Hepatic stellate cell (primary cell): Measurements from ENCODE around the gene CBX4.
A peak's percentile ranks its signal among the peaks of the same experiment; 100 is the strongest.
"Not testable (repeated sequence)": the region's sequence is repeated elsewhere in the genome, so short reads cannot be mapped to it uniquely, and the experiment has no call there.

Experiments
- DNase-seq: peaks from one replicate; pipeline ENCODE4 v3.0.0; 2011; ENCODE audit warnings: low spot score

CBX4 gene

DNA sequence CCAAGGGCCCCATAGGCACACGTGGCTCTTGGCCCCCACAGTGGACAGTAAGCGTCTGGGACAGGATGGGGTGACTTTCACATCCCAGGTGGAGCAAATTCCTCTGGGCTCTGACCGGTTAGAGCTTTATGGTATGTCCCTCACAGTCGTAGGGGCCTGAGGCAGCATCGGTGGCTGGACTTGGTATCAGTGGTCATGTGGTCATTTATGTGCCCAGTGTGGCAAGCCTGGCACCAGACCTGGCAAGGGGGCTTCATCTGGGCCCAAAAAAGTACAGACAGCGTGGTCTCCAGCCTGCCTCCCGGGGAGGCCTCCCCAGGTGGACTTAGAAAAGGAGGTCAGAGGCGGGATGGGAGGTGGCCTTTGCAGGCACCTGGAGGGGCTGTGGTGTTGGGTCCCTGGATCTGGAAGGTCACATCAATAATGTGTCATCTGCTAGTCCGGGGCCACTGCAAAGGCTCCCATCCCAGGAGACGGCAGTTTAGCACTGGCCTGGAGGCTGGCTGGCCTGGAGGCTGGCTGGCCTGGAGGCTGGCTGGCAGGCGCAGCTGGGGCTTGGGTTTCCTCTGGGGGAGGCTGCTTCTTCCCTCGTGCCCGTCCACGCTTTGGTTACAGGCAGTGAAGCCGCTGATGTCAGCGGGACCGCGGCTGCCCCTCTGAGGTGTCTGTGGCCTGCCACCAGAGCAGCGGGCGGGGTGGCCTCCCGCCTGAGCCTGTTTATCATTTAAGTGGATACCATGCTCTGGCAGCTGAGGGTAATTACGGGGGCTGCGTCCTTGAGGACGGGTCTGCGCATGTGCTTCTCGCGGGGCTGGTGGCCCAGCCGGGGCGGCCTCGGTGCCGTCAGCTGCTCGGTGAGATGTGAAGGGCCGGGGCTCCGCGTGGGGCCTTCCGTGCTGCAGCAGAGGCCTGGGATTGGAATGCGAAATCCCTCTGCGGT is 20.7 kb upstream of the CBX4 start:
- DNase-seq, result no peak

DNA sequence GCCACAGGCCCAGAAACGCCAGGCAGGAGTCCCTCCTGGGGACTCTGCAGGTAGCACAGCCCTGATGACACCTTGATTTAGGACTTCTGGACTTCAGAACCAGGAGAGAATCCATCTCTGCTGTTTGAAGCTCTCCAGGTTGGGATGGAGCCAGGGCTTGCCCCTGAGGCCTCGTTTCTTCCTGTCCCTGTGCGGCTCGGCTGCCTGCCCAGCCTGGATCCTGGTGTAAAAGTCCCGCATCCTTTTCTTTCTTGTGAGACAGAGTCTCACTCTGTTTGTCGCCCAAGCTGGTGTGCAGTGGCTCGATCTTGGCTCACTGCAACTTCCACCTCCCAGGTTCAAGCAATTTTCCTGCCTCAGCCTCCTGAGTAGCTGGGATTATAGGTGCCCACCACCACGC is 17.9 kb upstream of the CBX4 start:
- DNase-seq, result no peak

DNA sequence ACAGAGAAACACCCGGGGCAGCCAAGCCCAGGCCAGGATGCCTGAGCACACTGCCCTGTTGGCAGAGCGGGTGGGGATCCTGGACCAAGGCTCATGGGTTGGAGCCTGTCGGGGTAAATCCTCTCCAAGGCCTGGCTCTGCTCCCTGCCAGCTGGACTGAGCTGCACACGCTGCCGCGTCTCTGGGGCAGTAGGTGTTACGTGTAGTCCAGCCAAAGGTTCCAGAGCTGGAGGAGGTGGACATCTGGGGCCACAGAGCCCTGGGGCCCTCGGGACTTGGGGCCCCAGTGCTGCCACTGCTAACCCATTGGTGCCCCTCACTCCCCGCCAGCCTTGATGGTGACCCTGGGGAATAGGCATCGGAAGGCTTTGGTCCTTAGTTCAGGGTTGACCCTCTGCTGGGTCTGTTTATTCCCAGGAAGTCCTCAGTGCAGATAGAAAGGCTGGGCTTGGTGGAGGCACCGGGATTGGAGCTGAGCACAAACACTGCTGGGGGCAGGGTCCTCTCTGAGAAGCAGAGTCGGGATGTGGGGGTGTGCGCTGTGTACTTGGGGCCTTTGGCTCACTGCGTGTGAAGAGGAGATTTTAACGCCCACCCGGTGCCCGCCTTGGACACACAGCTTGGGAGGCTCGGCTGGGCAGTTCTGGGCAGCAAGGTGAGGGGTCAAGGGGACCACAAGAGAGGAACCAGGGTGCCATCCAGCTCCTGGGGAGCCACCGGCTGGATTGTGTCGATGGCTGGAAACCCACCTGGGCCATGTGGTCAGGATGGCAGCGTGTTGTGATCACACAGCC is 16.3 kb upstream of the CBX4 start:
- no peak for DNase-seq

DNA sequence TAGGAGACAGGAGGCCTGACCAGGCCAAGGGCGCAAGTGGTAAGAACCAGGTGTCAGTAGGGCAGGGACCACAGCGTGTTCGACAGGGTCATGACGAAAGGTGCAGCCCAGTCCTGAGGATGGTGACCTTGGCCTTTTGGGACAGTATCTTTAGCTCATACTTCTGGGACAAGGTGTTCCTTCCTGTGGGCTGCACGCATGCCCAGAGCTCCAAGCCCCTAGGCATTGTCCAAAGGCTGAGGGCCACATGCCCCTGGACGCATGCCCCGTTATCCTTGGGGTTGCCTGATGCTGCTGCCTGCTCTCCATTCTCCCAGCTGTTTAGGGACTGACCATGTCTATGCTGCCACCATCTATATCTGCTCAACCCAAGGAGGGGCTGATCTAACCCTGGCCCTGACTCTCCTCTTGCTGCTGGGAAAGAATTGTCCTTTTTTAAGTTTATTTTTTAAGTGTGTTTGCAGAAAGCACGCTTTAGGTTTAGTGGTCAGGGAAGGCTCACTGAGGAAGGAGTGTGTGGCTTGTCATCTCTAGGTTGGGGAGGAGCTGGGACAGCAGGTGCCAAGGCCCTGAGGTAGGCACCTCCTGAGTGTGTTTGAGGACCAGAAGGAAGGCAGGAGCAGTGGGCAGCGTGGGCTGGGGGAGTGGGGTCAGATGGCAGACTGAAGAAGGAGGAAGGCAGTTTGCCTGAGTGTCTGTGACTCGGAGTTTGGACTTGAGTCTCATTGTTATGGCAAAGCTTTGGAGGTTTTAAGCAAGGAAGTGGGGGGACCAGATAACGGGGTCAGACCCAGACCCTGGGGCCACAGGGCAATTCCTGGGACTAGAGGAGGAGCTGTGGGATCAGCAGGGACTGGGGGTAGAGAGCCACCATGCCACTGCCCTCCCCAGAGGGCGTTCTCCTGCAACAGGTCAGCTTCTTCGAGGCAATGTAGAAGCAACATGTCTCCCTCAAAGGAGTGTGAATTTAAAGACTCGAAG is 15.1 kb upstream of the CBX4 start:
- DNase-seq, result no peak

DNA sequence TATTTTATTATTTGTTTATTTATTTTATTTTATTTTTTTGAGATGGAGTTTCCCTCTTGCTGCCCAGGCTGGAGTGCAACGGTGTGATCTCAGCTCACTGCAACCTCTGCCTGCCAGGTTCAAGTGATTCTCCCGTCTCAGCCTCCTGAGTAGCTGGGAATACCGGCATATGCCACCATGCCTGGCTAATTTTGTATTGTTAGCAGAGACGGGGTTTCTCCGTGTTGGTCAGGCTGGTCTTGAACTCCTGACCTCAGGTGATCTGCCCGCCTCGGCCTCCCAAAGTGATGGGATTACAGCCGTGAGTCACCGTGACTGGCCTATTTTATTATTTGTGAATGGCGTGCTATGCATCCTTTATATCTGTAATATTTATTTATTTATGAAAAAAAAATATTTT is 13.9 kb upstream of the CBX4 start:
- not testable (repeated sequence) for DNase-seq

DNA sequence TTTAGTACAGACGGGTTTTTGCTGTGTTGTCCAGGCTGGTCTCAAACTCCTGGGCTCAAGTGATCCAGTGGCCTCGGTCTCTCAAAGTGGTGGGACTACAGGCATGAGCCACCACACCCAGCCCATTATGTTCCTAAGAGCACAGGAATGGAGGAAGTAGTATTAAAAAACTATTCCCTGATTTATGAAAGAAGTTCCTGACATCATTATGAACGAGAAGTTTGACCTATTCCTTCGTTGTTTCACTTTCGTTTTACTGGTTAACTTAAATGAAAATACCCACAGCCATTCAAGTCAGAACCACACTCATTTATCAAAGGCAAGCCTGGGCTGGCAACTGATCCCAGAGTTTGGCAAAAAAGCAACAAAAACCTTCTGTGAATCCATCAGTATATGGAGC is 13.5 kb upstream of the CBX4 start:
- DNase-seq, result peak; percentile 64

DNA sequence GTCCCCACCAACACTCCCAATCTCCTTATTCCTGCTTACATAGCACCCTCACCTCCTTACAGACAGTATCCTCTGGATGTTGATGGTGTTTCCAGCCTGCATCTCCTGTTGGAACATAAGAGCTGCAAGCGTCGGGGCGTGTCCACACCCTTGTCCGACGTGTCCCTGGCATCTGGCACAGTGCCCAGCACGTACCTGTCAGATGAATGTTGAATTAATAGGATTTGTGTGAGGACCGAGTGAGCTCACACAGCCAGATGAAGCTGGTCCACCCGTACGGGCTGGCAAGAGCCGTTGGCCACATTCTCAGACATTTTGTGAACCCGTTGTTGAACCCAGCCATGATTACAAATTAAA is 12.2 kb upstream of the CBX4 start:
- no peak for DNase-seq

DNA sequence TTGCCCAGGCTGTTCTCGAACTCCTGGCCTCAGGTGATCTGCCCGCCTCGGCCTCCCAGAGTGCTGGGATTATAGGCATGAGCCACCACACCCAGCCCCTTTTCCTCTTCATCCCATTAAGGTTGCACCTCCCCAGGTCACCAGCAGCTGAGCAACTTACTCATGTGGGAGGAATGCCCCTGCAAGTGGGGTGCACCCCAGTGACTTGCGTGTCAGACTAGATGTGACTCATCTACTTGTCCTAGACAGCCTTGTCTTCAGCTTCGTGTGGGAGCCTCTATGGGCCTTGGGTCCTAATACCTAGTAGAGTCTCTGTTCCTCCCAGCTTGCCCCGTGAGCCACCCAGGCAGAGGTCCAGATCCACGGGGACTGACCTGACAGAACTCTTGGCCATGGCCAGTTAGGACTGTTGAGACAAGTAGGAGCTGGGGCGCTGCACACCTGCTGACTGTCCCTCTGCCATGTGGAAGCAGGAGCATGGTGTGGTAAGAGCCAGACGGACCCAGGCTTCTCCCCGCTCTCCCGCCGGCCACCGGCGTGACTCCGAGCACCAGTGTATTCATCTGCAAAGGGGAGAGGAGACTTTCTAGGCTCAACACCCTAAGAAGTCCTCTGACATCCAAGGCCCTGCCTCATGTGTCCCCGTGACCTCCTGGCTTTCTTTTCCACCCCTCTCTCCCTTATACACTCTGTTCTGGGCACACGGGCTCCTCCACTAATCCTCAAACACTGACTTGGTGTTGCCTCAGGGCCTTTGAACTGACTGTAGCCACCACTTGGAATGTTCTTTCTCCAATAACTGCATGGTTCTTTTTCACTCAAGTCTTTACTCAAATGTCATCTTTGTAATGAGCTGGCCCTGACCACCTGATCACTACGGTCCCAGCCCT is 11.6 kb upstream of the CBX4 start:
- DNase-seq, result peak; percentile 95

DNA sequence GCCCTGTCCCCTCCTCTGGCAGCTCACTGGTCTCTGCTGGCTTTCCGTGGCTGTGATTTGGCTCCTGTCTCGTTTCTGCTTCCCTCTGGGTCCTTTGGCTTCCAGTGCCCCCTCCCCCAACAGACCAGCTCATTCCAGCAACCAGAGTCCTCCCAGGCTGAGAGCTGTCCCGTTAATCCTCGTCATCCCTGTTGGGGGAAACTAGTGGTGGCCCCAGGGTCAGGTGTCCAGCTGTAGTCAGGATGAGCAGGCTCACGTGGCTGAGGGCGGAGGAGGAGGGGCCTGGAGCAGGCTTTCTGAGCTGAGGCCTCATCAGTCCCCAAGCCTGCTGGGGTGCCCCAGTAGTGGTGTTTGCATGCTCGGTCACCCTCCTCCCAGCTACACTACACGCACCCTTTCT is 10.7 kb upstream of the CBX4 start:
- DNase-seq, result no peak

DNA sequence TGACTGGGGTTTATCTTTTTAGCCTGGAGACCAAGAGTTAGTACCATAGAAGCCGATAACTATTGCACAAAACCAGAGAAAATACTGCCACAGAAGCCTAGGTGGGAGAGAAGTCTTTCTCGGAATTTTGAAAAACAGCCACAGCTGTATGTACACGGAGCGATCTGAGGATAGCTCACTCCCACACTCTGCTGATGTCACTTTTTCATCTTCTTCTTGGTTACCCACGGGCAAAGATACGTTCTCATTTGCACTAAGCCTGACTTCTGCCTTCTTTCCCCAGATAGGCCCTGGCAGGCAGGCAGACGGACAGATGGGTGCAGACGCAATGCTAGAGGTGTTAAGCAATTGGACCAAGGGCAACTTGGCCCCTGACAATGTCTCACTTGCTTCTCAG is 9.1 kb upstream of the CBX4 start:
- DNase-seq, result no peak

DNA sequence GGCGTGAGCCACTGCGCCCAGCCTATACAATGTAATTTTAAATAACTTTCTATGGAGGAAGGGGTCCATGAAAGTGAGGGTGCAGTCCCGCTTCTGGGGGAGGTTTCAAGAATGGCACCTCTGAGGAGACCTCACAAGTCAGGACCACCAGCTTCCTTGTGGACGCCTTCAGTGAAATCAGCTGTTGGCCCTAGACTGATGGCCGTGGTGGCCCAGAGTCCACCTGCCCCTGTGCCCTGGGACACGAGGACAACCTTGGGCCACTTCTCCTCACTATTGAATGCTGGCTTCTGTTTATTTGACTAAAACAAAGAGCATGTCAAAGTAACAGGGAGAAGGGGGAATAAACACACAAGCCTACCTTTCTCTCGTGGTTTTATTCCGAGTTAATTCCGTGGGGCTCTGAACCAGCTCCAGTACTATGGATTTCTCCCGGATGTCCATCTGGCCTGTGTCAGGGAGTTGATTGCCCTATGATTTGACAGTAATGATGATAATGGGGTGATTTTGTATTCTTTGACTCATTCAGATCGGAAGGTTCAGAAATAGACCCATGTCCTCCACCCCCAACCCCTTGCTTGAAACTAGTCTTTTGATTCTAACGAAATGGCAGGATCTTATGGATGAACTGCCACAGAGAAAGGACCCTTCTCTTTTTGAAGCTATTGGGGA is 8.6 kb upstream of the CBX4 start:
- DNase-seq, result no peak

DNA sequence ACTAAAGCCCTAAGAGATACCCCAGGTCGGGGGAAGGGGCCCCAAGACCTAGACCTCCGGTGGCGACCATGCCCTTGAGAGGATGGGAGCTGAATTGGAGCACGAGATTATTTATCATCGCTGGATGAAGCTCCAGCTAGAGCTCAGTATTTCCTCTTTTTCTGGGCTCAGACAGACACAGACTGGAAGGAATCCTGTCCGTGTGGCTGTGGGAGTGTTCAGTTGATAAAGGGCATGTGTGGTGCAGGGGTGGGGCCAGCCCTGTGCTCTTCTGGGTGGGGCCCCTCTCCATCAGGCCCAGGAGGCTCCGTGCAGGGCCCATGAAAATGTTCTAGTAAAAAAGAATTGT is 6.3 kb upstream of the CBX4 start:
- no peak for DNase-seq

DNA sequence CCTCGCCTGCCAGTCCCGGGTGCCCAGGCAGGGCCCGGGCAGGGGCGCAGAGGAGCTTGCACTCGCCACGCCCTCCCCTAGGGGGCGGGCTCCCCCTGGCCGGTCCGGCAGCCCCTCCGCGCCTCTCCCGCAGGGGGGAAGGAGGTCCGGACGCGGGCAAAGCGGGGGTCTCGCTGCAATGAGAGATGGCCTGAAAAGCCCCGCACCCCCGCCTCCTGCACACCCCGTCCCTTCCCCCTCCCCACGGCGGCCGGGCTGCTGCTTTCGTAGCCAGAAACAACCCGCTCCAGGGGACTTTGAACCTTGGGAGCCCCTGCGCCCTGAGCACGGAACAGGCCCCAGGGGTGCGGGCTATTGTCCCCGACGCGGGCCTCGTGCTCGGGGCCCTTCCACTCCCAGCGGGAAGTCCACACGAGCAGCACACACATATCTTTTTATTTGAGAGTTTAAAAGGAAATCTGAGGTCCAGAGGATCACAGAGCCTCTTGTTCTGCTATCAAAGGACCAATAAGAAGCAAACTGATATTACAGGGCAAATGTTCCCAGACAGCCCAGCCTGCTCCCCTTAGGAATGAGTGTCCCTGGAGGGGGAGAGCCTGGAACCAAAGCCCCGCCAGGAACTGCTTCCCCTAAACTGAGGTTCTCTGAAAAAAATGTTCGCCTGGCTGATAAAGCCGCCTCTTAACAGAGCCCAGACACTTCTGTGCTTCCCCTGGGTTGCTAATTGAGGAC is 5.8 kb upstream of the CBX4 start:
- DNase-seq, result peak; percentile 79

DNA sequence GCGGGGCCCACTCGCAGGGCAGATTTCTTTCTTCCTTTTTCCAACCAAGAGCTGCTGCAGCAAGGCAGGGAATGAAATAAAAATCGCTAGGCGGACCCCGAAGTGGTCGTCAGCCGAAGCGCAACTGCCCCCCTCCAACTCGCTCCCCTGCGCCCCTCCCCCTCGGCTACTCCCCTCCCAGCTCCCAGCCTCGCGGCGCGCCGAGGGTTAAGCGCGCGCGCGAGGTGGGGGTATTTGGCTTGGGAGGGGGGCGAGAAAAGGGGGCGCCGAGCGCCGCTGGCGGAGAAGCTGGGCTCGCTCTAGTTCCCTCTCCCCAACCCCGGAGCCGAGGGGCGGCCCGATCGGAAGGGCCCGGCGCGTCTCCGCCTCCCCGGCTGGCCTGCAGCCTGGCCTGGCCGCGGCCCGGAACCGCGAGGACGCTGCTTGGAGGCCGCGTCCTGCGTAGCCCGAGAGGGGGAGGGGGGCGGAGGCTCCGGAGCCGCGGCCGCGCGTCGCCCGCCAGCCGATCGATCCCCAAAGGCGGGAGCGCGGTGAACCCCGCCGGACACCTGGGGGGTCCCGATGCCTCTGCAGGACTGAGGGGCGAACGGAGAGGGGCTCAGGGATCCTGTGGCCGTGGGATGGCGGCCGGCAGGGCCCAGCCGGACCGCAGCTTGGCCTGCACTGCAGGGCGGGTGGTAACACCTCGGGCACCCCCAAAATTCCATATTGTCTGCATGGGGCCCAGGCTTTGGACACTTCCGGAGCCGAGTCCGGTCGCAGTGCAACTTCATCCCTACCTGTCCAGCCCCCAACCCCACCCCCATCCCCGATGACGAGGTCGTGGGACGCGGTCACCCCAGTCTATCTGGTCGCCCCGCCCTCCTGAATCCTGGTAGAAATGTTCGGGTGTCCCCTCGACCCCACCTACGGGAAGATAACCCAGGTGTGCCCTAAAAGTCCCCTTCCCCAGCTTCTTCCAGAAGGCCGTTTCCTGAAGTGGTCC is 4.9 kb upstream of the CBX4 start:
- DNase-seq, result peak; percentile 82

DNA sequence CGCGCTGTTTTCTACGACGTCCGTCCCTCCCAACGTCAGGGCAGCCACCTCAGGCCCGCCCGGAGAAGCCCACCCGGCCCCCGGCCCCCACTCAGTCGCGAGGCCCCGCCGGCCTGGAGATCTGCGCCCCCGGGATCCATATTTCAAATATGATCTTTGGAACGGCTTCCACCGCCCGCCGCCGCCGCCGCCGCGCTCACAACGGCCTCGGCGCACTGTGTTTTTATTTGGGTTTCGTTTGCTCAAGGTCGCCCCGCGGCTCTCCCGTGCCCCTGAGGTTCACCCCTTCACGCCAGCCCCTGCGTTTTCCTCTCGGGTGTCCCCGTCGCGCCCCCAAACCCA is 4.2 kb upstream of the CBX4 start:
- DNase-seq, result no peak

DNA sequence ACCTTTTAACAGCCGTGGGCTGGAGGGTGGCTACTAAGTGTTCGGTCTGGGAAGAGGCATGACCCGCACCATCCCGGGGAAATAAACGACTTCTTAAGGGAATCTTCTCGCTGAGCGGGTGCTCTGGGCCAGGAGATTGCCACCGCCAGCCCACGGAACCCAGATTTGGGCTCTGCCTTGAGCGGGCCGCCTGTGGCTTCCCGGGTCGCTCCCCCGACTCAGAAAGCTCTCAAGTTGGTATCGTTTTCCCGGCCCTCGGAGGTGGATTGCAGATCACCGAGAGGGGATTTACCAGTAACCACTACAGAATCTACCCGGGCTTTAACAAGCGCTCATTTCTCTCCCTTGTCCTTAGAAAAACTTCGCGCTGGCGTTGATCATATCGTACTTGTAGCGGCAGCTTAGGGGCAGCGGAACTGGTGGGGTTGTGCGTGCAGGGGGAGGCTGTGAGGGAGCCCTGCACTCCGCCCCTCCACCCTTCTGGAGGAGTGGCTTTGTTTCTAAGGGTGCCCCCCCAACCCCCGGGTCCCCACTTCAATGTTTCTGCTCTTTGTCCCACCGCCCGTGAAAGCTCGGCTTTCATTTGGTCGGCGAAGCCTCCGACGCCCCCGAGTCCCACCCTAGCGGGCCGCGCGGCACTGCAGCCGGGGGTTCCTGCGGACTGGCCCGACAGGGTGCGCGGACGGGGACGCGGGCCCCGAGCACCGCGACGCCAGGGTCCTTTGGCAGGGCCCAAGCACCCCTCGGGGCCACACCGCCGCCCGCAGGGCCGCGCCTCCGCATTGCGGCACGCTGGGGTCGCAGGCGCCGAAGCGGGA is 3.6 kb upstream of the CBX4 start:
- no peak for DNase-seq

DNA sequence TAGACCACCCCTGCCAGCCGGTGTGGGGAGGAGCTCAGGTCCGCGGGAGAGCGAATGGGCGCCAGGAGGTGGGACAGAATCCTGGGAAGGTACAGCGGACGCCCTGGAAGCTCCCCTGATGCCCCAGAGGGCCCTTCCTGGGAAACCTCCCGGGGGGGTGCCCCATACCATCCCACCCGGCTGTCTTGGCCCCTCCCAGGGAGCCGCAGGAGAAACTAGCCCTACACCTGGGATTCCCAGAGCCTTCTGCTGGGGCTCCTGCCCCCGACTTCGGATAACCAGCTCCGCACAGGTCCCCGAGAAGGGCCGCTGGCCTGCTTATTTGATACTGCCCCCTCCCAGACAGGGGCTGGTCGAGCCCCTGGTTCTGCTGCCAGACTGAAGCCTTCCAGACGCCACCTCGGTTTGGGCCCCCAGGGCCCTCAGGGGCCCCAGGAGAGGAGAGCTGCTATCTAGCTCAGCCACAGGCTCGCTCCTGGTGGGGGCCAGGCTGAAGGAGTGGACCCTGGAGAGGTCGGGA is 3.0 kb upstream of the CBX4 start:
- no peak for DNase-seq
